NCI-H774 (cell line): ENCODE measurements around the gene BMP7.
"Not testable (repeated sequence)": the region's sequence is repeated elsewhere in the genome, so short reads cannot be mapped to it uniquely, and the experiment has no call there.

ENCODE experiments used
- DNase-seq: peaks from one replicate; lab custom pipeline; 2025; lab: John Stamatoyannopoulos, UW

BMP7 gene

GRCh38 chr20:57249772-57250171 is 16.7 kb downstream of the BMP7 start:
- no peak for DNase-seq

- no peak for DNase-seq
Observed at GRCh38 chr20:57249073-57249472, 17.4 kb downstream of the BMP7 start.

DNA sequence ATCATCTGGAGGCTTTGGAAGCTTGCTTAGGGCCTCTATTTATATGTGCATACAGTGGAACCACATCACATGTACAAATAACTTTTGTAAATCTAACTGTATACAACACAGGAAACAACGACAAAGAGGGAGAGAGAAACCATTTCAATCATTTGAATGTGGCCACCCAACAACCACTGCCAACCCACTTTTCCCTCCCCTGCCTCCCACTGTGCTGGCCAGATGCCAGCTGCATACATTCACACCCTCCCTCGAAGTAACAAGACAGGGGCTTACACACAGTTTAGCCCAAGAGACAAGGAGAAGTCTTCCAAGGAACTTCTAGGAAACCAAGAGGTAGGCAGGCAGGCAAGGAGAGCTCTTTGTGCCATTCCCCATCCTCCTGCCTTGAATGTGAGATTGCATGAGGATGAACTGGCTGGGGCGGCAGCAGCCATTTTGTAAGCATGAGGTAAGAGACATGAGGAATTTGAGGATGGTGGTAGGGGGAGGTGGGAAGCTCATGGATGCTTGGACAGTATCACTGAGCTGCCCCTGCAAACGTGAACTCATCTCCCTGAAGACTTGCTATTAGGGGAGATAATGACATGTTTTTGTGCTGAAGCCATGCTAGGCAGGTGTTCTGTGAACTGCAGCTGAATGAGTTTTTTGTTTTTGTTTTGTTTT is 18.2 kb downstream of the BMP7 start:
- DNase-seq: no peak

- no peak for DNase-seq
Observed at GRCh38 chr20:57247292-57247965, 19.0 kb downstream of the BMP7 start.

DNA sequence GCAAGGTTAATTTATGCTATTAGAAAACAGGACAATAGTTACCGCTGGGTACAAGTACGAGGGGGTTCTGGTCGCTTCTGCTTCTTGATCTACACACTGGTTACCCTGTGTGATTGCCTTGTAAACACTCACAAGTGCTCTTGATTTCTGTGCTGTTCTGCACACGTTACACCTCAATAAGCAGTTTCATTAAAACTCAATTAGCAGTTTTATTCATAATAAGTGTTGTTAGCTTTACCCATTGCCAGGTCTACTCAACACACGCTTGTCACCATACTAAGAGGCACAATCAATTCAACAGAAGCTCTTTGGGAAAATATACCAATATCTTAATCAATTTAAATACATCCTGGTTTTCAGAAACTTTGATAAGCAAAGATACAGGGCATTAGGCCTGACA is 20.4 kb downstream of the BMP7 start:
- peak; percentile 42 for DNase-seq

- DNase-seq: no peak
Observed at GRCh38 chr20:57244627-57245214, 21.7 kb downstream of the BMP7 start.

DNA sequence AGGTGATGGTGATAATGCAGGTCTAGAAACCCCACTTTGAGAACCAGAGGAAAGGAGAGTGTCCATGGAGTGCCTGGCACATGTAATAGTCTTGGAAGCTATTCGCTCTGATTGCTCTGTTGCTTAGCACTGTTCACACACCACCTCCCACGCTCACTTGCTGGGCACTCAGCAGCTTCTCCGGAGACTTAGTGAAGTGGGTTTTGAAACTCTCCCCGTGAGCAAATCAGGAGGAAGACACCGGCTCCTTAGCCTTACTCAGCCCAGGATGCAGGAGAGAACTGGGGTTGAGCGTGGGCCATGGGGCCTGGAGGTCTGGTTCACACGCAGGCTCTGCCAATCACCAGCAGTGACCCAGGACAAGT is 22.2 kb downstream of the BMP7 start:
- no peak for DNase-seq

DNA sequence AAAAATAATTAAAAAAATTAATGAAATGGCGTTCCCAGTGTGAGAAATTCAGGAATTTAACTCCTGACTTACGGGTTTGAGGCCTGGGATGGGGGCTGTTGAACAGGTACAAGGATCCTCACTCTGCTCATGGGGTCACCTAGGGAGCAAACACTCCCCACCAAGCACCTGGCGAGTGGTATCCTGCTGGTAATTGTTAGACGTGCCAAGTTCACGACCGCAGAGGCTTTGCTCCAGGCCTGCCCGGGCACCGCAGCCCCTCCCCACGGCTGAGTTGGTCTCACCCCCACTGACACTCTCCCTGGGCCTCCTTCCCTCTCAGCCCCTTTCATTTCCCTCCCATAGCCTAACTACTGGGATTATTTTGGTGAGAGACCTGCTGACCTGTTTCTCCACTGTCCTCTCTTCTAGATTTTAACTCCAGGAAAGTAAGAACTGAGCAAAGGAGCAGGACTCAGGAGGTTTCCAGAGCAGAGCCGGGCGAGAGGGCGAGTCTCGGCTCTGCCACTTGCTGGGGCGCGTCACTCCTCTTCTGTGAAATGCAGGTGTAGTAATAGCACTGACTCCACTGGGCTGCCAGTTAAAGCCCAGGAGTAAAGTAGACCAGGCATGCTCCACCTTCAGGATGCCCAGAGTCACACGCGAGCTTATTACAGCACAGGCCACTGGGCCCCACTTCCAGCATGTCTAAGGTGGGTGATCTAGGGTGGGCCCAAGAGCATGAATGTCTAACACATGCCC is 22.8 kb downstream of the BMP7 start:
- no peak for DNase-seq

DNA sequence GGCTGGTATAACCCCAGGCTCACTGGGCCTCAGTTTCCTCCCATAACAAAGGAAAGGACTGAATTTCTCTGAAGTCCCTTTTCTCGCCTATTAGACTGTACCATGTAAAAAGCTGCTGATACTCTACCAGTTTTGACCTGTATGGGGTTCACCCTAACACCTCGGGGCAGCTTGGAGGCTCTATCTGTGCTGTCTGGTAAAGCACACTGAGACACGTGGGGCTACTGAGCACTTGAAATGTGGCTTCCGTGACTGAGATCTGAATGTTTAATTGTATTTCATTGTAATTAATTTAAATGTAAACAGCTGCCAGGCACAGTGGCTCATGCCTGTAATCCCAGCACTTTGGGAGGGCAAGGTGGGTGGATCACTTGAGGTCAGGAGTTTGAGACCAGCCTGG is 24.0 kb downstream of the BMP7 start:
- DNase-seq: no peak

GRCh38 chr20:57241363-57241991 is 25.0 kb downstream of the BMP7 start:
- DNase-seq: no peak

GRCh38 chr20:57240581-57241362 is 25.7 kb downstream of the BMP7 start:
- no peak for DNase-seq

- not testable (repeated sequence) for DNase-seq
Observed at GRCh38 chr20:57239725-57240124, 26.7 kb downstream of the BMP7 start.

- DNase-seq: not testable (repeated sequence)
Observed at GRCh38 chr20:57239324-57239723, 27.1 kb downstream of the BMP7 start.

DNA sequence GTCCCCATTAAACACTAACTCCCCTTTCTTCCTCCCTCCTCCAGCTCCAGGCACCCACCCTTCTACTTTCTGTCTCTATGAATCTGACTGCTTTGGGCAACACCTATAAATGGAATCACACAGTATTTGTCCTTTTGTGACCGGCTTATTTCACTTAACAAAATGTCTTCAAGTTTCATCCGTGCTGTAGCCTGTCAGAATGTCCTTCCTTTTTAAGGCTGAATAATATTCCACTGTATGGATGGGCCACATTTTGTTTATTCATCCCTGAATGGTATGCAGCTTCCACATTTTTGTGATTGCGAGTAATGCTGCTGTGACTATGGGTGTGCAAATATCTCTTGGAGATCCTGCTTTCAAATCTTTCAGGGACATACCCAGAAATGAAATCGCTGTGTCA is 28.4 kb downstream of the BMP7 start:
- no peak for DNase-seq

DNA sequence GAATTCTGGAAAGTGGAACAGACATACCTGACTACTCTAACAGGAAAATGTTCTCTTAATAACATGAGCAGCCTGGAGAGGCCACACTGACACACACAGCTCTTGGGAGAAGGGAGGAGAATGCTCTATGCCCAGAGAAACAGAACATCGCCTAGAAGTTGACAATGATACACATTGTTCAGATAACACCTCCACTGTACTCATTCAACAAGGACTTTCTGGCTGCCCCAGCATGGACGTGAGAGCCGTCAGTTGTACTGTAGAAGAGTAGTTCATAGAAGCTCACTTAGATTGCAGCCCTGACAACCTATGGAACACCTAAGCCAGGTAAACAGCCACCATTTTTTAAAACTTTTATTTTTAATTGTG is 28.9 kb downstream of the BMP7 start:
- no peak for DNase-seq

- DNase-seq: no peak
Observed at GRCh38 chr20:57236813-57237584, 29.4 kb downstream of the BMP7 start.

DNA sequence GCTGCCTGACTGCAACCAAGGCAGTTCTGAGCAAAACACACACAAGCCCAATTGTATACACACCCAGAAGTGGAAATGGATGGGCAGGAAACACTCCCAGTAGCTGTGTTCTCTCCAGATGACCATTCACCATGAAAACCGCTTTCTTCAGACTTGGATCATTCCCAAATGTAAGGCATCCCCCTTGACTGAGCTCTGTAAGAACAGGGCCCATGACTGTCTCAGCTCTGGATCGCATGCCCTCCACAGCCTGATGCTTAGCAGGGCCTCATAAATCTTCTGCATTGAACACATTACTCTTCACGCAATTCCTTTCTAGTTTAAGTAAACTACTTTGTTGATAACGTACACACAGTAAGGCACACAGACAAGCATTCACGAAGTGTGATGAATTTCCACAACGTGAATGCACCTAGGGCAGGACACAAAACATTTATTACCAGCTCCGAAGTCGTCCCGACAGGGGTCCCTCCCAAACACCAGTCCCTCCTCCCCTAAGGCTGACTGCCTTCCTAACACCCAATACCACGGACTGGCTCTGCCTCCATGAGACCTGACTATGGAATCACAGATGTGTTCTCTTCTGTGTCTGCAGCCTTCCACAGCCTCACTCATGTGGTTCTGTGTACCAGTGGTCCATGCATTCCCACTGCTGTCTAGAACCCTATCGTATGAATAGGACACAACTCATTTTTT is 31.7 kb downstream of the BMP7 start:
- DNase-seq: no peak

GRCh38 chr20:57231951-57232428 is 34.5 kb downstream of the BMP7 start:
- DNase-seq: peak; percentile 41

DNA sequence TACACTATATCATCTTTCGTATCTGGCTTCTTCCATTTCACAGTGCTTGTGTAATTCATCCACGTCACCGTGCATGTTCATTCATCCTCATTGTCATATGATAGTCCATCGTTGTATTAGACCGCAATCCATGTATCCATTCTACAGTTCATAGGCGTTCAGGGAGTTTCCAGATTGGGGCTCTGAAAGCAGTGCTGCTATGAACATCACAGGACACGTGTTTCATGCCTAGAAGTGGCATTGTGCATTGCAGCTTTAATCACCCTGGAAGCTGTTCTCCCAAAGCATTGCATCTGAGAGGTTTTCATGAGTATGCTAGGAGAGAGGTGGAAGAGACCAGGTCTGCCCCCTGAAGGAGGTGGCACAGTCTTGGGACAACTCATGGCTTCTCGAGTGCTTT is 35.3 kb downstream of the BMP7 start:
- DNase-seq: no peak

DNA sequence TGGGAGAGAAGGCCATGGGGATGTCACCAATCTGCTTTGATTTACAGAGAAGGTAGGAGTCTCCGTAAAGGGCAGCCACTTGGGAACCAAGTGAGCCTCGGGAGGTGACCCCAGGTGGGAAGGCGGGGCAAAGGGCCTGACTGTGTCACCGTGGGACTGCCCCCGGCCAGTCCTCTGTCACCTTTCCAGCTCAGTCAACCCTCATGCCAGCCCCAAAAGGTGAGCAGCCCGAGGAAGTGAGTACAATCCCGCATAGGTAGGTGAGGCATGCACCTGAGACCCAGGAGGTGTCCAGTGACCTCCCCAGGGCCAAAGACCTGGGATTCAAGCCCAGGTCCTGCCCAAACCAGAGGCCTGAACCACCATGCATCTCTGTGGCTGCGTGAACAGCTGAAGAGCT is 36.2 kb downstream of the BMP7 start:
- no peak for DNase-seq
